H9 (cell line): ENCODE measurements around the gene PCDHB12. TPM values are rescaled to one million over a fixed set of nuclear protein-coding genes. Genes with fewer than 3 reads are reported as not detected.

Experiments used
- DNase-seq: peaks from one replicate; pipeline ENCODE4 v3.0.0-alpha.2; 2017
- H2AFZ ChIP-seq: one replicate; pipeline ENCODE4 v1.6.1; 2013; ENCODE audit warnings: mild to moderate bottlenecking, low read length, control low read depth, moderate library complexity
- H2AK5ac ChIP-seq: 2 replicates; pipeline ENCODE4 v1.6.1; 2013; ENCODE audit warnings: low read length, control low read depth, mixed read lengths; ENCODE audit not compliant: insufficient read length
- H2BK120ac ChIP-seq: one replicate; pipeline ENCODE4 v1.6.1; 2013; ENCODE audit warnings: low read depth, mild to moderate bottlenecking, low read length, control low read depth, inconsistent platforms; ENCODE audit not compliant: poor library complexity, severe bottlenecking
- H2BK12ac ChIP-seq: 2 replicates; pipeline ENCODE4 v1.6.1; 2013; ENCODE audit warnings: low read length, control low read depth, mixed read lengths, low read depth; ENCODE audit not compliant: insufficient read length
- H2BK15ac ChIP-seq: 2 replicates; pipeline ENCODE4 v1.6.1; 2013; ENCODE audit warnings: low read depth, low read length, control low read depth
- H2BK20ac ChIP-seq: one replicate; pipeline ENCODE4 v1.6.1; 2013; ENCODE audit warnings: low read depth, mild to moderate bottlenecking, low read length, control low read depth, inconsistent platforms; ENCODE audit not compliant: poor library complexity, severe bottlenecking
- H2BK5ac ChIP-seq: 2 replicates; pipeline ENCODE4 v1.6.1; 2013; ENCODE audit warnings: low read length, control low read depth, mixed read lengths; ENCODE audit not compliant: insufficient read length
- H3K14ac ChIP-seq: 2 replicates; pipeline ENCODE4 v1.6.1; 2013; ENCODE audit warnings: low read length, control low read depth; ENCODE audit not compliant: insufficient read depth
- H3K18ac ChIP-seq: 2 replicates; pipeline ENCODE4 v1.6.1; 2013; ENCODE audit warnings: low read depth, mild to moderate bottlenecking, mixed read lengths, low read length, control low read depth; ENCODE audit not compliant: insufficient read length
- H3K23ac ChIP-seq: 2 replicates; pipeline ENCODE4 v1.6.1; 2013; ENCODE audit warnings: low read length, control low read depth, mixed read lengths, low read depth; ENCODE audit not compliant: insufficient read length
- H3K23me2 ChIP-seq: 2 replicates; pipeline ENCODE4 v1.6.1; 2013; ENCODE audit warnings: low read depth, mild to moderate bottlenecking, mixed read lengths, low read length, control low read depth; ENCODE audit not compliant: insufficient read length, poor library complexity, severe bottlenecking
- H3K27ac ChIP-seq: 2 replicates; pipeline ENCODE4 v1.5.1; 2013; ENCODE audit warnings: low read length, control low read depth, mixed read lengths, low read depth; ENCODE audit not compliant: insufficient read length
- H3K27me3 ChIP-seq: 2 replicates; pipeline ENCODE4 v1.6.1; 2013; ENCODE audit warnings: low read length, control low read depth, inconsistent platforms; ENCODE audit not compliant: insufficient read depth
- H3K4ac ChIP-seq: 2 replicates; pipeline ENCODE4 v1.6.1; 2013; ENCODE audit warnings: low read depth, mild to moderate bottlenecking, control low read depth, inconsistent platforms, low read length, moderate library complexity
- H3K4me1 ChIP-seq: 2 replicates; pipeline ENCODE4 v1.6.1; 2013; ENCODE audit warnings: low read length, control low read depth, inconsistent platforms; ENCODE audit not compliant: insufficient read depth
- H3K4me2 ChIP-seq: 2 replicates; pipeline ENCODE4 v1.6.1; 2013; ENCODE audit warnings: low read length, control low read depth, mixed read lengths; ENCODE audit not compliant: insufficient read length, insufficient read depth
- H3K56ac ChIP-seq: 2 replicates; pipeline ENCODE4 v1.6.1; 2013; ENCODE audit warnings: low read depth, mild to moderate bottlenecking, mixed read lengths, low read length, control low read depth; ENCODE audit not compliant: insufficient read length
- H3K79me1 ChIP-seq: 2 replicates; pipeline ENCODE4 v1.6.1; 2013; ENCODE audit warnings: low read depth, mild to moderate bottlenecking, moderate library complexity, low read length, control low read depth, inconsistent platforms; ENCODE audit not compliant: insufficient read depth, poor library complexity, severe bottlenecking
- H3K79me2 ChIP-seq: 2 replicates; pipeline ENCODE4 v1.6.1; 2013; ENCODE audit warnings: low read length, control low read depth, inconsistent platforms; ENCODE audit not compliant: insufficient read depth
- H3K9ac ChIP-seq: 2 replicates; pipeline ENCODE4 v1.6.1; 2013; ENCODE audit warnings: low read length, control low read depth, mixed read lengths; ENCODE audit not compliant: insufficient read length; ENCODE audit errors: extremely low read depth
- H3K9me3 ChIP-seq: one replicate; pipeline ENCODE4 v1.6.1; 2013; ENCODE audit warnings: low read depth, low read length, inconsistent platforms; ENCODE audit not compliant: control insufficient read depth
- H3T11ph ChIP-seq: one replicate; pipeline ENCODE4 v1.6.1; 2013; ENCODE audit warnings: mild to moderate bottlenecking, low read length, control low read depth, inconsistent platforms
- H4K20me1 ChIP-seq: one replicate; pipeline ENCODE4 v1.6.1; 2013; ENCODE audit not compliant: control insufficient read depth, insufficient read length, insufficient read depth
- H4K5ac ChIP-seq: 2 replicates; pipeline ENCODE4 v1.6.1; 2013; ENCODE audit warnings: low read depth, mild to moderate bottlenecking, mixed read lengths, low read length, control low read depth; ENCODE audit not compliant: insufficient read length
- H4K8ac ChIP-seq: replicated peaks from 2 replicates; pipeline ENCODE4 v1.6.1; 2013; ENCODE audit warnings: low read length, control low read depth, mixed read lengths, low read depth; ENCODE audit not compliant: insufficient read length
- H4K91ac ChIP-seq: 2 replicates; pipeline ENCODE4 v1.6.1; 2013; ENCODE audit warnings: low read depth, mild to moderate bottlenecking, moderate library complexity, mixed read lengths, low read length, control low read depth; ENCODE audit not compliant: insufficient read length
- H3K27ac Mint-ChIP-seq, 3 experiments: 2 replicates in 2 of 3; 3 replicates in 1 of 3; pipeline ENCODE4 v1.8.0; 2020 to 2021; ENCODE audit warnings: mixed read lengths in 3 of 3, mild to moderate bottlenecking in 1 of 3, moderate library complexity in 1 of 3
- H3K27me3 Mint-ChIP-seq: 2 replicates; pipeline ENCODE4 v1.8.0; 2021; ENCODE audit warnings: low read depth, mild to moderate bottlenecking, moderate library complexity, mixed read lengths
- H3K36me3 Mint-ChIP-seq, 3 experiments: 2 replicates in 2 of 3; 3 replicates in 1 of 3; pipeline ENCODE4 v1.8.0; 2020 to 2021; ENCODE audit warnings: low read depth in 3 of 3, mixed read lengths in 3 of 3; ENCODE audit not compliant: insufficient read depth in 1 of 3
- H3K4me1 Mint-ChIP-seq, 2 experiments: 2 replicates each; pipeline ENCODE4 v1.8.0; 2020; ENCODE audit warnings: mixed read lengths in 2 of 2
- H3K4me3 Mint-ChIP-seq, 2 experiments: 2 replicates in 1 of 2; 3 replicates in 1 of 2; pipeline ENCODE4 v1.8.0; 2020 to 2021; ENCODE audit warnings: mild to moderate bottlenecking in 2 of 2, mixed read lengths in 2 of 2, moderate library complexity in 1 of 2
- H3K9me3 Mint-ChIP-seq, 2 experiments: 2 replicates in 1 of 2; 3 replicates in 1 of 2; pipeline ENCODE4 v1.8.0; 2020; ENCODE audit warnings: mild to moderate bottlenecking in 2 of 2, mixed read lengths in 2 of 2, moderate library complexity in 1 of 2
- total RNA-seq: library from RNA; stranded (reverse); gene quantifications from 2 replicates; pipeline ENCODE4 v1.2.1, GENCODE V29; 2021
- TF ChIP-seq, protein P1 (sequence below): fragments of 200-600 bp; sonication (generic); conservative IDR thresholded peaks from 3 replicates; pipeline ENCODE4 v1.8.0; 2021; ENCODE audit warnings: antibody characterized with exemption, mild to moderate bottlenecking

PCDHB12 gene
- total RNA-seq, 1 experiment from 2014 or later, result 3.1 TPM

- Histone ChIP-seq H2AFZ (no peak overlapping the region), H4K5ac (no peak overlapping the region), H2BK120ac (no peak overlapping the region), H3K23me2 (no peaks in the 10 kb centered on the region), H3K4me1 (no peaks in the 10 kb centered on the region), H3K27me3 (no peaks in the 10 kb centered on the region), H2BK12ac (no peak overlapping the region), H3K23ac (no peak overlapping the region), H3K79me1 (no peaks in the 10 kb centered on the region), H2BK5ac (no peak overlapping the region), H3T11ph (no peak overlapping the region), H3K18ac (no peak overlapping the region), H3K9me3 (peaks cover 55% of the 10 kb centered on the region), H2BK20ac (no peak overlapping the region), H3K4me2 (no peak overlapping the region), H3K14ac (no peak overlapping the region), H4K20me1 (no peaks in the 10 kb centered on the region), H2AK5ac (no peak overlapping the region), H2BK15ac (no peak overlapping the region), H4K8ac (no peak overlapping the region), H4K91ac (no peak overlapping the region), H3K9ac (no peak overlapping the region), H3K56ac (no peak overlapping the region), H3K27ac (no peak overlapping the region), H3K4ac (no peak overlapping the region), H3K79me2 (no peaks in the 10 kb centered on the region)
- DNase-seq, result no peak
- Mint-ChIP-seq H3K4me1 (no peaks in the 10 kb centered on the region), H3K4me3 (no peak overlapping the region), H3K27ac (no peak overlapping the region), H3K36me3 (peaks cover 15 to 68% (median 51%) of the 10 kb centered on the region in 3 experiments), H3K9me3 (peaks cover 88 to 98% of the 10 kb centered on the region in 2 experiments), H3K27me3 (peaks cover 1% of the 10 kb centered on the region; the same call in 1 of the 2 replicates)
- TF ChIP-seq, protein P1, sequence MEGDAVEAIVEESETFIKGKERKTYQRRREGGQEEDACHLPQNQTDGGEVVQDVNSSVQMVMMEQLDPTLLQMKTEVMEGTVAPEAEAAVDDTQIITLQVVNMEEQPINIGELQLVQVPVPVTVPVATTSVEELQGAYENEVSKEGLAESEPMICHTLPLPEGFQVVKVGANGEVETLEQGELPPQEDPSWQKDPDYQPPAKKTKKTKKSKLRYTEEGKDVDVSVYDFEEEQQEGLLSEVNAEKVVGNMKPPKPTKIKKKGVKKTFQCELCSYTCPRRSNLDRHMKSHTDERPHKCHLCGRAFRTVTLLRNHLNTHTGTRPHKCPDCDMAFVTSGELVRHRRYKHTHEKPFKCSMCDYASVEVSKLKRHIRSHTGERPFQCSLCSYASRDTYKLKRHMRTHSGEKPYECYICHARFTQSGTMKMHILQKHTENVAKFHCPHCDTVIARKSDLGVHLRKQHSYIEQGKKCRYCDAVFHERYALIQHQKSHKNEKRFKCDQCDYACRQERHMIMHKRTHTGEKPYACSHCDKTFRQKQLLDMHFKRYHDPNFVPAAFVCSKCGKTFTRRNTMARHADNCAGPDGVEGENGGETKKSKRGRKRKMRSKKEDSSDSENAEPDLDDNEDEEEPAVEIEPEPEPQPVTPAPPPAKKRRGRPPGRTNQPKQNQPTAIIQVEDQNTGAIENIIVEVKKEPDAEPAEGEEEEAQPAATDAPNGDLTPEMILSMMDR, result no peak
Observed at GRCh38 chr5:141258948-141259347, 50.4 kb downstream of the PCDHB12 start.
